ENCODE data around the gene SORL1.

DNA sequence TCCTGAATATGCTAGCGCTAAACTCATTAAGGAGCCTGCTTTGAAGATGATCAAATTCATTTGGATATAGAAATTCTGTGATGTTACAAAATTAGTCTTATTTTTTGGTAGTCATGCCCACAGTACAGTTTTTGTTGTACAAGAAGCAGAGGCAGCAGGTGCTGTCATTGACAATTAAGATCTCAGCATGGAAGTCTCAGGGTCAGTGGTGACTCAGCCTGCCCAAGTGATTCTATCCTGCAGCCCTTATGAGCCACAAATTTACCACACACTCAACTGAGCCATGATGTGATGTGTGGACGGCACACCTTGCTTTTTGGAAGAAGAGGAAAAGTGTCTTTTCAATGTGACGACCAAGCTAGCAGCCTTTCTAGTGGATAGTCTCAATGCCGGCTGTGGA is 154.2 kb downstream of the SORL1 start:
- TF ChIP-seq, protein P1, sequence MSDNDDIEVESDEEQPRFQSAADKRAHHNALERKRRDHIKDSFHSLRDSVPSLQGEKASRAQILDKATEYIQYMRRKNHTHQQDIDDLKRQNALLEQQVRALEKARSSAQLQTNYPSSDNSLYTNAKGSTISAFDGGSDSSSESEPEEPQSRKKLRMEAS (IDR thresholded peaks at IDR 0.05) = no peak
- TF ChIP-seq, protein P2, sequence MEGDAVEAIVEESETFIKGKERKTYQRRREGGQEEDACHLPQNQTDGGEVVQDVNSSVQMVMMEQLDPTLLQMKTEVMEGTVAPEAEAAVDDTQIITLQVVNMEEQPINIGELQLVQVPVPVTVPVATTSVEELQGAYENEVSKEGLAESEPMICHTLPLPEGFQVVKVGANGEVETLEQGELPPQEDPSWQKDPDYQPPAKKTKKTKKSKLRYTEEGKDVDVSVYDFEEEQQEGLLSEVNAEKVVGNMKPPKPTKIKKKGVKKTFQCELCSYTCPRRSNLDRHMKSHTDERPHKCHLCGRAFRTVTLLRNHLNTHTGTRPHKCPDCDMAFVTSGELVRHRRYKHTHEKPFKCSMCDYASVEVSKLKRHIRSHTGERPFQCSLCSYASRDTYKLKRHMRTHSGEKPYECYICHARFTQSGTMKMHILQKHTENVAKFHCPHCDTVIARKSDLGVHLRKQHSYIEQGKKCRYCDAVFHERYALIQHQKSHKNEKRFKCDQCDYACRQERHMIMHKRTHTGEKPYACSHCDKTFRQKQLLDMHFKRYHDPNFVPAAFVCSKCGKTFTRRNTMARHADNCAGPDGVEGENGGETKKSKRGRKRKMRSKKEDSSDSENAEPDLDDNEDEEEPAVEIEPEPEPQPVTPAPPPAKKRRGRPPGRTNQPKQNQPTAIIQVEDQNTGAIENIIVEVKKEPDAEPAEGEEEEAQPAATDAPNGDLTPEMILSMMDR (IDR thresholded peaks at IDR 0.05; ENCODE audit: control extremely low read depth in 1 of 3, insufficient read depth in 1 of 3, low read depth in 1 of 3, low read length in 3 of 3) = no peak
- TF ChIP-seq SP1 (IDR thresholded peaks at IDR 0.05; ENCODE audit: low read depth, low read length) (no peak), POLR2A (IDR thresholded peaks at IDR 0.05; ENCODE audit: control extremely low read depth in 1 of 2, low read depth in 2 of 2, low read length in 2 of 2) (no peak), TAF7 (optimal IDR thresholded peaks at IDR 0.05; ENCODE audit: borderline replicate concordance, low read depth, low read length) (no peak), RBBP5 (IDR thresholded peaks at IDR 0.05; ENCODE audit: borderline replicate concordance, low read depth, low read length) (no peak), FOSL1 (IDR thresholded peaks at IDR 0.05; ENCODE audit: insufficient read depth, low read depth, low read length) (no peak), EP300 (IDR thresholded peaks at IDR 0.05; ENCODE audit: borderline replicate concordance in 1 of 2, low read depth in 2 of 2, low read length in 2 of 2) (no peak), CEBPB (IDR thresholded peaks at IDR 0.05; ENCODE audit: low read depth, low read length) (no peak), KDM1A (IDR thresholded peaks at IDR 0.05; ENCODE audit: borderline replicate concordance, low read length) (no peak), ASH2L (IDR thresholded peaks at IDR 0.05; ENCODE audit: low read length) (no peak)
- TF ChIP-seq, protein P3, sequence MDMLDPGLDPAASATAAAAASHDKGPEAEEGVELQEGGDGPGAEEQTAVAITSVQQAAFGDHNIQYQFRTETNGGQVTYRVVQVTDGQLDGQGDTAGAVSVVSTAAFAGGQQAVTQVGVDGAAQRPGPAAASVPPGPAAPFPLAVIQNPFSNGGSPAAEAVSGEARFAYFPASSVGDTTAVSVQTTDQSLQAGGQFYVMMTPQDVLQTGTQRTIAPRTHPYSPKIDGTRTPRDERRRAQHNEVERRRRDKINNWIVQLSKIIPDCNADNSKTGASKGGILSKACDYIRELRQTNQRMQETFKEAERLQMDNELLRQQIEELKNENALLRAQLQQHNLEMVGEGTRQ (IDR thresholded peaks at IDR 0.05; ENCODE audit: low read length) = no peak

All from H1 (cell line).